Mesenteric fat pad (tissue), 1 donor: ENCODE data around the gene UBL5. TPM values are rescaled to one million over a fixed set of nuclear protein-coding genes. Genes with fewer than 3 reads are reported as not detected.

Experiments
- DNase-seq: peaks from one replicate; pipeline ENCODE4 v3.0.0-alpha.2; 2020; ENCODE audit warnings: low spot score
- total RNA-seq: library from RNA; stranded (reverse); fragmentation: NEBNext Ultra II Directional; extraction: Animal tissue kit (Norgen Biotek cat#: 25700); gene quantifications from one replicate; pipeline ENCODE4 v1.2.1, GENCODE V29; 2021
- donor health status: DM: yes; HTN: yes; CAD: no.

Gene UBL5
- total RNA-seq, 1 donor from 2014 or later = 263 TPM

DNA sequence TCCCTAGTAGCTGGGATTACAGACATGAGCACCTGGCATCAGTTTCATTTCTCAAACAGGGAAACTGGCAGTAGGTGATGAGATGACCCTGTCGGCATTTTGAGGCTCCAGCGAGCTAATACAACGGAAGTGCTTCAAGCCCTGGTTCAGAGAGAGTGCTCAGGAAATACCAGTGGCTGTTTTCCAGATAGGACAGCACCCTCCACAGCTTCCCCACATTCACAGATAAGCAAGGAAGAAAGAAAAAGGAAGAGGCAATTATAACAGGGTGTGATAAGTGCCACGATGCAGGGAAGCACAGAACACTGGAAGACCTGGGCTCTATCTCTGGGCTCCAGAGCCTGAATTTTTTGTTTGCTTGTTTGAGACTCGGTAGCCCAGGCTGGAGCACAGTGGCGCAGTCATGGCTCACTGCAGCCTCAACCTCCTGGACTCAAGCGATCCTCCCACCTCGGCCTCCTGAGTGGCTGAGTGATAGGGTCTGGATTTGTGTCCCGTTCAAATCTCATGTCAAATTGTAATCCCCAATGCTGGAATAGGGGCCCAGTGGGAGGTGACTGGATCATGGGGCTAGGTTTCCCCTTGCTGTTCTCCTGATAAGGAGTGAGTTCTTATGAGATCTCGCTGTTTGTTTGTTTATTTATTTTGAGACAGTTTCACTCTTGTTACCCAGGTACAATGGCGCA lies 50.9 kb downstream of the UBL5 start:
- no peak for DNase-seq

Other genes starting within 250 kb of the UBL5 start
- gene ZNF121, start 243.4 kb upstream of the UBL5 start, total RNA-seq = 31.5 TPM
- gene ZNF561, start 206.7 kb upstream of the UBL5 start, total RNA-seq = 21.3 TPM
- 29.6 TPM for gene ZNF562, start 152.8 kb upstream of the UBL5 start, total RNA-seq
- 8.8 TPM for gene ZNF846, start 59.2 kb upstream of the UBL5 start, total RNA-seq
- gene FBXL12, start 8.8 kb upstream of the UBL5 start, total RNA-seq = 23.0 TPM
- gene PIN1, start 7.4 kb downstream of the UBL5 start, total RNA-seq = 52.0 TPM
- 15.9 TPM for gene OLFM2, start 108.6 kb downstream of the UBL5 start, total RNA-seq
- gene COL5A3, start 182.6 kb downstream of the UBL5 start, total RNA-seq = 30.2 TPM
- gene RDH8, start 185.6 kb downstream of the UBL5 start, total RNA-seq = not detected